Measurements from ENCODE around the gene UBE2V1. TPM values are rescaled to one million over a fixed set of nuclear protein-coding genes. Genes with fewer than 3 reads are reported as not detected.

UBE2V1 gene
- total RNA-seq, 1 donor from 2014 or later: 150 TPM

- no peak for DNase-seq (ENCODE audit: low spot score, unreplicated experiment)
- no peak for TF ChIP-seq CTCF (IDR thresholded peaks at IDR 0.05; ENCODE audit: unreplicated experiment)
- Mint-ChIP-seq H3K27ac (no peak overlapping the region), H3K4me1 (ENCODE audit: low read depth) (peaks cover 3% of the 10 kb centered on the region), H3K4me3 (ENCODE audit: low read depth) (no peak overlapping the region), H3K9me3 (ENCODE audit: low read depth) (no peaks in the 10 kb centered on the region), H3K36me3 (ENCODE audit: insufficient read depth) (no peaks in the 10 kb centered on the region), H3K27me3 (no peaks in the 10 kb centered on the region)
Measured at GRCh38 chr20:50056951-50057713, 55.8 kb downstream of the UBE2V1 start.

GRCh38 chr20:50056408-50056926 lies 56.5 kb downstream of the UBE2V1 start:
- no peaks in the 10 kb centered on the region for H3K36me3 Mint-ChIP-seq (ENCODE audit: insufficient read depth)
- peaks cover 3% of the 10 kb centered on the region for H3K4me1 Mint-ChIP-seq (ENCODE audit: low read depth)
- H3K4me3 Mint-ChIP-seq (ENCODE audit: low read depth): no peak overlapping the region
- no peak overlapping the region for H3K27ac Mint-ChIP-seq
- no peak for DNase-seq (ENCODE audit: low spot score, unreplicated experiment)
- H3K27me3 Mint-ChIP-seq: no peaks in the 10 kb centered on the region
- no peak for TF ChIP-seq CTCF (IDR thresholded peaks at IDR 0.05; ENCODE audit: unreplicated experiment)
- H3K9me3 Mint-ChIP-seq (ENCODE audit: low read depth): no peaks in the 10 kb centered on the region

- no peaks in the 10 kb centered on the region for H3K27me3 Mint-ChIP-seq
- H3K9me3 Mint-ChIP-seq (ENCODE audit: low read depth): no peaks in the 10 kb centered on the region
- TF ChIP-seq CTCF (IDR thresholded peaks at IDR 0.05; ENCODE audit: unreplicated experiment): no peak
- no peak for DNase-seq (ENCODE audit: low spot score, unreplicated experiment)
- no peak overlapping the region for H3K4me3 Mint-ChIP-seq (ENCODE audit: low read depth)
- no peak overlapping the region for H3K27ac Mint-ChIP-seq
- no peaks in the 10 kb centered on the region for H3K36me3 Mint-ChIP-seq (ENCODE audit: insufficient read depth)
- peaks cover 3% of the 10 kb centered on the region for H3K4me1 Mint-ChIP-seq (ENCODE audit: low read depth)
Measured at GRCh38 chr20:50055524-50056083, 57.3 kb downstream of the UBE2V1 start.

GRCh38 chr20:50054626-50055511 lies 58.1 kb downstream of the UBE2V1 start:
- H3K4me3 Mint-ChIP-seq (ENCODE audit: low read depth): no peak overlapping the region
- DNase-seq (ENCODE audit: low spot score, unreplicated experiment): peak; percentile 17
- H3K4me1 Mint-ChIP-seq (ENCODE audit: low read depth): peaks cover 3% of the 10 kb centered on the region
- H3K36me3 Mint-ChIP-seq (ENCODE audit: insufficient read depth): no peaks in the 10 kb centered on the region
- no peak overlapping the region for H3K27ac Mint-ChIP-seq
- H3K27me3 Mint-ChIP-seq: no peaks in the 10 kb centered on the region
- H3K9me3 Mint-ChIP-seq (ENCODE audit: low read depth): no peaks in the 10 kb centered on the region
- TF ChIP-seq CTCF (IDR thresholded peaks at IDR 0.05; ENCODE audit: unreplicated experiment): no peak

- TF ChIP-seq CTCF (IDR thresholded peaks at IDR 0.05; ENCODE audit: unreplicated experiment): no peak
- H3K4me3 Mint-ChIP-seq (ENCODE audit: low read depth): no peak overlapping the region
- DNase-seq (ENCODE audit: low spot score, unreplicated experiment): no peak
- H3K9me3 Mint-ChIP-seq (ENCODE audit: low read depth): no peaks in the 10 kb centered on the region
- H3K36me3 Mint-ChIP-seq (ENCODE audit: insufficient read depth): no peaks in the 10 kb centered on the region
- H3K4me1 Mint-ChIP-seq (ENCODE audit: low read depth): peaks cover 3% of the 10 kb centered on the region
- no peak overlapping the region for H3K27ac Mint-ChIP-seq
- H3K27me3 Mint-ChIP-seq: no peaks in the 10 kb centered on the region
Measured at GRCh38 chr20:50054231-50054547, 58.8 kb downstream of the UBE2V1 start.

Measured in progenitor cell of endocrine pancreas (in vitro differentiated cells).